ENCODE measurements around the gene RALB. TPM values are rescaled to one million over a fixed set of nuclear protein-coding genes. Genes with fewer than 3 reads are reported as not detected.

Gene RALB
- total RNA-seq, 4 donors from 2014 or later, result 35.5 to 56.6 (median 53.4) TPM

DNA sequence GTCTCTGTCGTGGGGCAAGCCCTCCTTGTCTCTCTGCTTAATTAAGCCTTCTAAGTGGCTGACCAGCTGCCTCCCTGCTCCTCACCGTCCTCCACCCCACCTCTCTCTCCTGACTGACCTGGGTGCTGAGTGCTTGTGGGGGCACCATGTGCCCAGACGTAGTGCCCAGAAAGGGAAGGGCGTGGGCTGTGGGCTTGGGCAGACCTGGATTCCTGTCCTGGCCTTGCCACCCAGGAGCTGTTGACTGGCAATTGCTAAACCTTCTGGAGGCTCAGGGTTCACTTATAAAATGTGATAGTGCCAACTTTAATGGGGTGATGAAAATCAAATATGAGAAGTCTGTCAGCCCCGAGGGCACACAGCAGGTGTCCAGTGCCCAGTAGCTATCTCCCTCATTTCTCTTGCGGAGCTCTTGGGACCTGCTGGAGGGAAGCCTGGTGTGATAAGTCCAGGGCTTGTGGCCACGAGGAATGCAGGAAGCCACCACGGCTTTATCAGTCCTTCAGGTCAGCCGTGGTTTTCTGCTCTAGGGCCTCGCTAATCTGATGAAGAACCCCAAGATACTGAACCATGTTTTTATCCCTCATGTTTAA lies 71.3 kb downstream of the RALB start:
- no peak for ATAC-seq
- H3K9me3 ChIP-seq, result no peaks in the 10 kb centered on the region
- H3K27me3 ChIP-seq, result no peaks in the 10 kb centered on the region
- H3K36me3 ChIP-seq, result no peaks in the 10 kb centered on the region
- no peak overlapping the region for H3K27ac ChIP-seq
- peaks cover 0 to 8% (median 3%) of the 10 kb centered on the region in 3 donors for H3K4me1 ChIP-seq
- TF ChIP-seq, protein P1, sequence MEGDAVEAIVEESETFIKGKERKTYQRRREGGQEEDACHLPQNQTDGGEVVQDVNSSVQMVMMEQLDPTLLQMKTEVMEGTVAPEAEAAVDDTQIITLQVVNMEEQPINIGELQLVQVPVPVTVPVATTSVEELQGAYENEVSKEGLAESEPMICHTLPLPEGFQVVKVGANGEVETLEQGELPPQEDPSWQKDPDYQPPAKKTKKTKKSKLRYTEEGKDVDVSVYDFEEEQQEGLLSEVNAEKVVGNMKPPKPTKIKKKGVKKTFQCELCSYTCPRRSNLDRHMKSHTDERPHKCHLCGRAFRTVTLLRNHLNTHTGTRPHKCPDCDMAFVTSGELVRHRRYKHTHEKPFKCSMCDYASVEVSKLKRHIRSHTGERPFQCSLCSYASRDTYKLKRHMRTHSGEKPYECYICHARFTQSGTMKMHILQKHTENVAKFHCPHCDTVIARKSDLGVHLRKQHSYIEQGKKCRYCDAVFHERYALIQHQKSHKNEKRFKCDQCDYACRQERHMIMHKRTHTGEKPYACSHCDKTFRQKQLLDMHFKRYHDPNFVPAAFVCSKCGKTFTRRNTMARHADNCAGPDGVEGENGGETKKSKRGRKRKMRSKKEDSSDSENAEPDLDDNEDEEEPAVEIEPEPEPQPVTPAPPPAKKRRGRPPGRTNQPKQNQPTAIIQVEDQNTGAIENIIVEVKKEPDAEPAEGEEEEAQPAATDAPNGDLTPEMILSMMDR (IDR thresholded peaks at IDR 0.05), result no peak
- TF ChIP-seq POLR2AphosphoS5 (IDR thresholded peaks at IDR 0.05) (no peak), EP300 (IDR thresholded peaks at IDR 0.05) (no peak)
- no peak overlapping the region for H3K4me3 ChIP-seq
- 89 to 100% methylated on average over 1 to 7 of the region's 10 CpGs for WGBS, 2 donors (ENCODE audit: low coverage in 1 of 2)

DNA sequence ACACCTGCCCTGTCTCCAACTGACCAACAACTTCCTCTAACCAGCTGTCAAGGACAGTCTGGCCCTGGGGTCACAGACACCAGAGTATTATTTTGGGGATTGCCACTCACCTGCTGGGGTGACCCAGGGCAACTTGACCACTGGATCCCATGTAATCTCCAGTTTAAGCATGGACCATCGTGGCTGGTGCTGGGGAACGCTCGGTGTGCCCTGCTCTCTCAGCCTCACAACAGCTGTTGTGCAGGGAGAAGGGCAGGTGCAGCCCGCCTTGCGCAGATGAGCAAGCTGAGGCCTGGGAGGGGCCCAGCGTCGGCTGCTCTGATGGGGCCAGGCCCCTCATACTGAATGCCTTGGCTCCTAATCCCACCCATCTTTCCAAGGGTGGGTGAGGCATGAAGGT lies 72.3 kb downstream of the RALB start:
- no peak for ATAC-seq
- no peak overlapping the region for H3K4me3 ChIP-seq
- no peaks in the 10 kb centered on the region for H3K9me3 ChIP-seq
- WGBS, 2 donors (ENCODE audit: low coverage in 1 of 2), result no CpG with 5 or more reads among the region's 7 CpGs
- H3K36me3 ChIP-seq, result no peaks in the 10 kb centered on the region
- no peak overlapping the region for H3K27ac ChIP-seq
- H3K4me1 ChIP-seq, result no peaks in the 10 kb centered on the region
- H3K27me3 ChIP-seq, result no peaks in the 10 kb centered on the region
- TF ChIP-seq, protein P1 (IDR thresholded peaks at IDR 0.05), result no peak
- no peak for TF ChIP-seq POLR2A (IDR thresholded peaks at IDR 0.05)
- no peak for TF ChIP-seq POLR2AphosphoS5 (IDR thresholded peaks at IDR 0.05)
- TF ChIP-seq EP300 (IDR thresholded peaks at IDR 0.05), result no peak

DNA sequence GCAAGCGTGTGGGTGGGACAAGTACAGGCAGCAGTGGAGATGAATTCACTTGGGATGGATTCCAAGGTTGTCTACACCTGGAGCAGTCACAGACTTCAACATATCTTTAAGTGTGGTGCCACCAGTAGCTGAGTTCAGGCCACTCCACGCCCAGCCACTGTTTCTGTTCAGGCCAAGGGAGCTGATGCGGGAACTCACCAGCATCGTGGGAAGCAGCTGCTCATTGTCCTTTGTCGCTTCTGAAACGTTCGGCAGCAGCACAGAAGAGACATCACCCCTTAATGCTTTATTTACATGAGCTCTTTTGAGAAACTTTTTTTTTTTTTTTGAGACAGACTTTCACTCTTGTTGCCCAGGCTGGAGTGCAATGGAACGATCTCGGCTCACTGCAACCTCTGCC lies 73.4 kb downstream of the RALB start:
- 51 to 74% methylated on average over 4 to 6 of the region's 9 CpGs for WGBS, 2 donors (ENCODE audit: low coverage in 1 of 2)
- Histone ChIP-seq H3K4me3 (no peak overlapping the region), H3K27me3 (no peaks in the 10 kb centered on the region), H3K9me3 (no peaks in the 10 kb centered on the region), H3K4me1 (no peaks in the 10 kb centered on the region), H3K27ac (no peak overlapping the region), H3K36me3 (no peaks in the 10 kb centered on the region)
- TF ChIP-seq POLR2A (IDR thresholded peaks at IDR 0.05) (no peak), EP300 (IDR thresholded peaks at IDR 0.05) (no peak), POLR2AphosphoS5 (IDR thresholded peaks at IDR 0.05) (no peak)
- TF ChIP-seq, protein P1 (IDR thresholded peaks at IDR 0.05), result no peak
- no peak for ATAC-seq

DNA sequence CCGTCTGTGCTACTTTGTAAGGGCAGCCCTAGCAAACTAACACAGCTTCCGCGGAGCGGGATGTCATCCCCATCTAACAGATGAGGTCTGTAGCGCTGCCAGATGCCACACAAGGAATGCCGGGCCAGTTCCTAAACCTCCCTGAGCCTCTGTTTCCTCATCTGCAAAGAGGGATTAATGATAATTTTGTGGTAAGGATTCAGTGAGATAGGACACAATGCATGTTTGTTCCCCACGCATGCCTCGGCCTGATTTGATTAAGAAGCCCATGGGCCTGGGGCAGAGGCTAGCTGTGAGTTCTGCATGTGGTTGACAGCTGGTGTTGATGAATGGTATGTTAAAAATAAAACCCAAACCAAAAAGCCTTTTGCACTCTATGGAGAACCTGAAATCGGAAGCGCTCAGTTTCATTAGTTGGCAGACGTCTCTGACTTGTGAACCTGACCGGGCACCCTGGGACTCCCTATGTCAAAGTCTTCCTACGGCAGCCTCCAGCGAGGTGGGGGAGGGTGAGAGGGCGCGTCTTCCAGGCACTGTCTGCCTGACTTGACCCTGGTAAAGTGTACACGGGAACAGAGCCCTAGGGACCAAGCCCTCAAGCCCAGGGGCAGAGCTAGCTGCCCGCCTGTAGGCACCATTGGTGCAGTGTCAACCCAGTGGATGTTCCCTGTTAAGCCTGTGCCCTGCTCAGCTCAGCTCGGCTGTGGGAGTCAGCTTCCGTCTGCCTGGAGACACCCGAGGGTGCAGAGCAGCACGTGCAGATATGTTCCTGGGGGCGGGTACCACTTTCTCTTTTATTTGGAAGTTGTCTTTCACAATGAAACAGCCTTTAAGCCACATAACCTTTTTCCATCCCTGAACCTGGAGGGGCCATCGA lies 78.5 kb downstream of the RALB start:
- H3K4me1 ChIP-seq, result no peaks in the 10 kb centered on the region
- peaks cover 17% of the 10 kb centered on the region for H3K27me3 ChIP-seq
- H3K27ac ChIP-seq, result no peak overlapping the region
- no peak for TF ChIP-seq EP300 (IDR thresholded peaks at IDR 0.05)
- TF ChIP-seq POLR2A (IDR thresholded peaks at IDR 0.05), result no peak
- TF ChIP-seq, protein P1 (IDR thresholded peaks at IDR 0.05), result no peak
- TF ChIP-seq POLR2AphosphoS5 (IDR thresholded peaks at IDR 0.05), result no peak
- peaks cover 0 to 5% (median 0%) of the 10 kb centered on the region in 3 donors for H3K9me3 ChIP-seq
- no peaks in the 10 kb centered on the region for H3K36me3 ChIP-seq
- H3K4me3 ChIP-seq, result no peak overlapping the region
- no peak for ATAC-seq
- WGBS, 2 donors (ENCODE audit: low coverage in 1 of 2), result 76 to 87% methylated on average over 8 to 21 of the region's 24 CpGs
